GM18502 (cell line): ENCODE measurements around the gene CLDN7.
A peak's percentile ranks its signal among the peaks of the same experiment; 100 is the strongest.

ENCODE experiments used
- ATAC-seq: cut with Tn5 transposase; IDR thresholded peaks from one replicate; pipeline ENCODE4 v1.9.1; 2021; ENCODE audit warnings: mild to moderate bottlenecking; ENCODE audit not compliant: unreplicated experiment, poor library complexity

The CLDN7 gene

GRCh38 chr17:7222093-7222971, 39.9 kb downstream of the CLDN7 start:
- ATAC-seq = no peak

GRCh38 chr17:7221278-7222092, 40.8 kb downstream of the CLDN7 start:
- no peak for ATAC-seq

GRCh38 chr17:7220593-7221277, 41.5 kb downstream of the CLDN7 start:
- no peak for ATAC-seq

- peak; percentile 63 for ATAC-seq
These were observed 42.3 kb downstream of the CLDN7 start, which contains the start of the genes ACADVL and DLG4 for GRCh38 chr17:7219812-7220592. Gene ACADVL, plus strand, starts transcription at chr17:7219938. Its CDS starts 47 bp downstream, at chr17:7219985. Gene DLG4, minus strand, starts transcription at chr17:7219836.

GRCh38 chr17:7219229-7219811, 43.0 kb downstream of the CLDN7 start:
- no peak for ATAC-seq

GRCh38 chr17:7218758-7219157, 43.5 kb downstream of the CLDN7 start:
- ATAC-seq = no peak

- no peak for ATAC-seq
These were observed 44.1 kb downstream of the CLDN7 start for GRCh38 chr17:7218166-7218565.

GRCh38 chr17:7217113-7217987, 44.9 kb downstream of the CLDN7 start:
- no peak for ATAC-seq

GRCh38 chr17:7216242-7217112, 45.8 kb downstream of the CLDN7 start:
- no peak for ATAC-seq

- no peak for ATAC-seq
These were observed 46.6 kb downstream of the CLDN7 start for GRCh38 chr17:7215652-7216180.

GRCh38 chr17:7215136-7215638, 47.1 kb downstream of the CLDN7 start:
- no peak for ATAC-seq

- ATAC-seq = peak; percentile 86
These were observed 47.8 kb downstream of the CLDN7 start for GRCh38 chr17:7214300-7215135.

- no peak for ATAC-seq
These were observed 48.4 kb downstream of the CLDN7 start for GRCh38 chr17:7213895-7214299.

- no peak for ATAC-seq
These were observed 50.6 kb downstream of the CLDN7 start for GRCh38 chr17:7211491-7212273.
